IMR-90 (cell line): ENCODE data around the gene PLXNC1.

Experiments used
- MXI1 ChIP-seq: IDR thresholded peaks from 2 replicates; pipeline ENCODE4 v1.6.1; 2012; ENCODE audit warnings: low read depth, mild to moderate bottlenecking, low read length, moderate library complexity, borderline replicate concordance
- POLR2A ChIP-seq: IDR thresholded peaks from 2 replicates; pipeline ENCODE4 v1.6.1; 2012; ENCODE audit warnings: mild to moderate bottlenecking, low read depth, low read length
- TF ChIP-seq, protein P1 (sequence below): conservative IDR thresholded peaks from 2 replicates; pipeline ENCODE4 v1.5.1; 2012; ENCODE audit warnings: mild to moderate bottlenecking, low read depth, low read length, improper control_type of control experiment
- TF ChIP-seq, protein P2 (sequence below): fragments of 150-350 bp; IDR thresholded peaks from 2 replicates; pipeline ENCODE4 v1.6.1; 2016; ENCODE audit warnings: low read depth, mild to moderate bottlenecking, low read length, moderate library complexity, borderline replicate concordance

DNA sequence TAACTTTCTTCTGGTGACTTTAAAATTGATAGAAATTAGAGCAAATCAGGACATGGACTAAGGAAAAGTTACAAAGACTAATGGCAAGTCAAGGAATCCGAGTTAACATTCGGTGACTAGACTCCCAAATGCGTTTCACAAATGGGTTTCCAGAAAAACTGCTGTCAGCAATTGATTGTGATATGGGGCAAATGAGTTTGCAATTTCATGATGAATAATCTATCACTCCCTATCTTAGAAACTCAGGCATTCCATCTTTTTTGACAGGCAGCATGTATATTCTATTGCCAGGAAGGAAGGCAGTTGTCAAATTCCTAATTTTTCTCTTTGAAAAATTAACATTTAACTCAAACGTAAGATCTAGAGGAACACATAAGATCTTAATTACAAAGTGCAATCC, 40.5 kb upstream of the PLXNC1 start:
- TF ChIP-seq POLR2A (no peak), MXI1 (no peak)
- TF ChIP-seq, protein P1, sequence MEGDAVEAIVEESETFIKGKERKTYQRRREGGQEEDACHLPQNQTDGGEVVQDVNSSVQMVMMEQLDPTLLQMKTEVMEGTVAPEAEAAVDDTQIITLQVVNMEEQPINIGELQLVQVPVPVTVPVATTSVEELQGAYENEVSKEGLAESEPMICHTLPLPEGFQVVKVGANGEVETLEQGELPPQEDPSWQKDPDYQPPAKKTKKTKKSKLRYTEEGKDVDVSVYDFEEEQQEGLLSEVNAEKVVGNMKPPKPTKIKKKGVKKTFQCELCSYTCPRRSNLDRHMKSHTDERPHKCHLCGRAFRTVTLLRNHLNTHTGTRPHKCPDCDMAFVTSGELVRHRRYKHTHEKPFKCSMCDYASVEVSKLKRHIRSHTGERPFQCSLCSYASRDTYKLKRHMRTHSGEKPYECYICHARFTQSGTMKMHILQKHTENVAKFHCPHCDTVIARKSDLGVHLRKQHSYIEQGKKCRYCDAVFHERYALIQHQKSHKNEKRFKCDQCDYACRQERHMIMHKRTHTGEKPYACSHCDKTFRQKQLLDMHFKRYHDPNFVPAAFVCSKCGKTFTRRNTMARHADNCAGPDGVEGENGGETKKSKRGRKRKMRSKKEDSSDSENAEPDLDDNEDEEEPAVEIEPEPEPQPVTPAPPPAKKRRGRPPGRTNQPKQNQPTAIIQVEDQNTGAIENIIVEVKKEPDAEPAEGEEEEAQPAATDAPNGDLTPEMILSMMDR, result no peak
- TF ChIP-seq, protein P2, sequence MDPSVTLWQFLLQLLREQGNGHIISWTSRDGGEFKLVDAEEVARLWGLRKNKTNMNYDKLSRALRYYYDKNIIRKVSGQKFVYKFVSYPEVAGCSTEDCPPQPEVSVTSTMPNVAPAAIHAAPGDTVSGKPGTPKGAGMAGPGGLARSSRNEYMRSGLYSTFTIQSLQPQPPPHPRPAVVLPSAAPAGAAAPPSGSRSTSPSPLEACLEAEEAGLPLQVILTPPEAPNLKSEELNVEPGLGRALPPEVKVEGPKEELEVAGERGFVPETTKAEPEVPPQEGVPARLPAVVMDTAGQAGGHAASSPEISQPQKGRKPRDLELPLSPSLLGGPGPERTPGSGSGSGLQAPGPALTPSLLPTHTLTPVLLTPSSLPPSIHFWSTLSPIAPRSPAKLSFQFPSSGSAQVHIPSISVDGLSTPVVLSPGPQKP, result no peak
